SK-N-SH (cell line): ENCODE measurements around the gene PFKFB1. TPM values are rescaled to one million over a fixed set of nuclear protein-coding genes. Genes with fewer than 3 reads are reported as not detected.
"Not testable (repeated sequence)": the region's sequence is repeated elsewhere in the genome, so short reads cannot be mapped to it uniquely, and the experiment has no call there.

Experiments used
- CTCF ChIA-PET: fragments of 300-600, 350-600 bp; formaldehyde crosslinking; extraction: SDS; loops from one replicate; lab custom pipeline; 2021; lab: Yijun Ruan, JAX
- POLR2A ChIA-PET: fragments of 350-600 bp; sonication (Branson Sonifier 250); formaldehyde crosslinking; extraction: SDS; loops from one replicate; lab custom pipeline; 2020; ENCODE audit warnings: antibody characterized with exemption, inconsistent platforms; lab: Yijun Ruan, JAX
- DNase-seq: peaks from one replicate; pipeline ENCODE4 v3.0.0; 2012
- H2AFZ ChIP-seq: fragments of 200-600 bp; sonication (generic); 2 replicates; pipeline ENCODE4 v1.8.1; 2016; ENCODE audit warnings: antibody characterized with exemption, mild to moderate bottlenecking, low read depth
- H3F3A ChIP-seq: fragments of 200-600 bp; sonication (generic); replicated peaks from 2 replicates; pipeline ENCODE3; 2016; ENCODE audit warnings: antibody characterized with exemption, mild to moderate bottlenecking; ENCODE audit not compliant: insufficient read depth
- H3K27ac ChIP-seq, 2 experiments: fragments of 200-500 bp in 1 of 2; fragments of 200-600 bp in 1 of 2; sonication (Bioruptor generic) in 1 of 2; sonication (generic), shearing (Covaris generic) in 1 of 2; 2 replicates each; pipeline versions ENCODE4 v1.5.1 to v1.6.1; 2014 to 2016; ENCODE audit warnings: low read depth in 2 of 2, inconsistent platforms in 1 of 2, low read length in 1 of 2, mild to moderate bottlenecking in 1 of 2, mixed read lengths in 1 of 2
- H3K27me3 ChIP-seq: fragments of 200-600 bp; sonication (generic), shearing (Covaris generic); 2 replicates; pipeline ENCODE4 v1.6.1; 2016; ENCODE audit warnings: mixed run types; ENCODE audit not compliant: insufficient read depth
- H3K36me3 ChIP-seq, 2 experiments: fragments of 200-500 bp in 1 of 2; fragments of 200-600 bp in 1 of 2; sonication (Bioruptor generic) in 1 of 2; sonication (generic) in 1 of 2; replicated peaks in 1 of 2; 2 replicates each; pipeline versions ENCODE3 to v1.5.1; 2014 to 2016; ENCODE audit warnings: low read length in 1 of 2, mild to moderate bottlenecking in 1 of 2; ENCODE audit not compliant: insufficient read depth in 2 of 2, control insufficient read depth in 1 of 2
- H3K4me1 ChIP-seq, 2 experiments: fragments of 200-500 bp in 1 of 2; fragments of 200-600 bp in 1 of 2; sonication (Bioruptor generic) in 1 of 2; sonication (generic), shearing (Covaris generic) in 1 of 2; 2 replicates each; pipeline versions ENCODE4 v1.5.1 to v1.6.1; 2014 to 2016; ENCODE audit warnings: low read depth in 1 of 2, low read length in 1 of 2, mixed run types in 1 of 2; ENCODE audit not compliant: insufficient read depth in 2 of 2, control insufficient read depth in 1 of 2
- H3K4me2 ChIP-seq: fragments of 200-600 bp; sonication (generic), shearing (Covaris generic); 2 replicates; pipeline ENCODE4 v1.6.1; 2017; ENCODE audit warnings: mixed run types
- H3K4me3 ChIP-seq, 2 experiments: fragments of 200-500 bp in 1 of 2; fragments of 200-600 bp in 1 of 2; sonication (Bioruptor generic) in 1 of 2; sonication (generic), shearing (Covaris generic) in 1 of 2; 2 replicates each; pipeline versions ENCODE4 v1.5.1 to v1.8.1; 2014 to 2016; ENCODE audit warnings: low read depth in 2 of 2, inconsistent platforms in 1 of 2, low read length in 1 of 2, mild to moderate bottlenecking in 1 of 2, mixed read lengths in 1 of 2, moderate library complexity in 1 of 2
- H3K79me2 ChIP-seq: fragments of 200-600 bp; sonication (generic); 2 replicates; pipeline ENCODE4 v1.8.1; 2017; ENCODE audit warnings: mild to moderate bottlenecking; ENCODE audit not compliant: insufficient read depth
- H3K9ac ChIP-seq: fragments of 200-600 bp; sonication (generic); 2 replicates; pipeline ENCODE4 v1.6.1; 2017; ENCODE audit warnings: mixed run types
- H3K9me2 ChIP-seq: fragments of 200-600 bp; sonication (generic); 2 replicates; pipeline ENCODE4 v1.6.1; 2017; ENCODE audit warnings: mixed run types
- H3K9me3 ChIP-seq: fragments of 200-600 bp; sonication (generic); 2 replicates; pipeline ENCODE4 v1.6.1; 2017; ENCODE audit warnings: mixed run types, mild to moderate bottlenecking, moderate library complexity
- H4K20me1 ChIP-seq: fragments of 200-600 bp; sonication (generic); 2 replicates; pipeline ENCODE4 v1.6.1; 2017; ENCODE audit warnings: mild to moderate bottlenecking, mixed run types; ENCODE audit not compliant: insufficient read depth
- CHD2 ChIP-seq: fragments of 150-350 bp; IDR thresholded peaks from 2 replicates; pipeline ENCODE4 v1.6.1; 2018; ENCODE audit warnings: low read length; ENCODE audit not compliant: partially characterized antibody
- CTCF ChIP-seq: fragments of 200-600 bp; sonication (generic); IDR thresholded peaks from 2 replicates; pipeline ENCODE4 v1.6.1; 2017; ENCODE audit warnings: antibody characterized with exemption, mild to moderate bottlenecking, moderate library complexity
- EZH2phosphoT487 ChIP-seq: fragments of 200-600 bp; sonication (generic); IDR thresholded peaks from 2 replicates; pipeline ENCODE4 v1.6.1; 2017; ENCODE audit warnings: low read depth, mixed run types, mild to moderate bottlenecking, antibody characterized with exemption, moderate library complexity, borderline replicate concordance
- FOXJ3 ChIP-seq: sonication (generic); formaldehyde crosslinking; IDR thresholded peaks from 2 replicates; pipeline ENCODE4 v1.5.1; 2020; ENCODE audit warnings: mild to moderate bottlenecking, missing genetic modification reagents
- MXI1 ChIP-seq: IDR thresholded peaks from 2 replicates; pipeline ENCODE4 v1.6.1; 2012; ENCODE audit warnings: mild to moderate bottlenecking, low read depth, low read length, improper control_type of control experiment
- RAD21 ChIP-seq: IDR thresholded peaks from 2 replicates; pipeline ENCODE4 v1.6.1; 2012; ENCODE audit warnings: mild to moderate bottlenecking, low read length
- RCOR1 ChIP-seq: fragments of 150-350 bp; IDR thresholded peaks from 2 replicates; pipeline ENCODE4 v1.6.1; 2017; ENCODE audit warnings: antibody characterized with exemption, low read length
- TAF1 ChIP-seq: IDR thresholded peaks from 2 replicates; pipeline ENCODE4 v1.6.1; 2012; ENCODE audit warnings: low read depth, mild to moderate bottlenecking, low read length, moderate library complexity, borderline replicate concordance
- USF1 ChIP-seq: IDR thresholded peaks from 2 replicates; pipeline ENCODE4 v1.4.0; 2012; ENCODE audit warnings: low read depth, borderline replicate concordance
- YY1 ChIP-seq: IDR thresholded peaks from 2 replicates; pipeline ENCODE4 v1.4.0; 2012; ENCODE audit warnings: low read depth, mild to moderate bottlenecking
- WGBS: methylation state at CpG from one replicate; pipeline ENCODE4 v1.1.6; 2017; ENCODE audit warnings: low lambda C conversion rate; 5-methylcytosine and 5-hydroxymethylcytosine counted together
- polyA plus RNA-seq, 3 experiments: library from polyadenylated mRNA; depleted of rRNA; stranded (reverse); fragments of >200 nt; gene quantifications; 2 replicates each; pipeline ENCODE4 v1.2.3, GENCODE V29; 2012
- TF ChIP-seq, protein P1 (sequence below): IDR thresholded peaks from 2 replicates; pipeline ENCODE4 v1.4.0; 2012; ENCODE audit warnings: low read depth
- TF ChIP-seq, protein P2 (sequence below): fragments of 150-350 bp; IDR thresholded peaks from 2 replicates; pipeline ENCODE4 v1.6.1; 2016; ENCODE audit warnings: mild to moderate bottlenecking, low read depth, low read length
- TF ChIP-seq, protein P3 (sequence below): IDR thresholded peaks from 2 replicates; pipeline ENCODE4 v1.4.0; 2012; ENCODE audit warnings: low read depth, borderline replicate concordance

The PFKFB1 gene
- polyA plus RNA-seq, 1 of the 3 experiments (the other 2 are of a cell fraction): 0.12 TPM

DNA sequence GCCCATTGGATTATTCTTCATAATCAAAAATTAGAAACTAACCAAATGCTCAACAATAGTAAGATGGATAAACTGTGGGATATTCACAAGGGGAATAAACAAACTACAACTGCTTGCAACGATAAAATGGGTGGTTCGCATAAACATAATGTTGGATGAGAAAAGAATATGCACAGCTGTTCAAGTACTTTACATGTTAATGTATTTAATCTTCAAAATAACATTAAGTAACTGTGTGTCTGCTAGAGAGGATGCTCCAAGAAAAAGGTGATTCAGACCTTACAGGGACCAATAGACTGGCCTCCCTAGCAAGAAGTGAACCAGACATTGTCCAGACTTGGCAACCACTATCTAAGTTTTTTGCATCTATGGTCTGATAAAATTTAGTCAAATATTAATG lies 2.3 kb downstream of the PFKFB1 start:
- WGBS: 25% methylated on average over 2 of the region's 2 CpGs
- no peak for DNase-seq
- Histone ChIP-seq H3K9me3 (no peaks in the 10 kb centered on the region; the same call in 1 of the 2 replicates), H4K20me1 (no peaks in the 10 kb centered on the region), H2AFZ (no peak overlapping the region), H3K27ac (no peak overlapping the region), H3K4me3 (no peak overlapping the region), H3K36me3 (no peaks in the 10 kb centered on the region), H3K9me2 (no peaks in the 10 kb centered on the region), H3K27me3 (peaks cover 19% of the 10 kb centered on the region; the same call in 1 of the 2 replicates), H3F3A (peaks cover 3% of the 10 kb centered on the region), H3K9ac (no peak overlapping the region), H3K4me1 (no peaks in the 10 kb centered on the region; a peak in 1 of 4 replicates), H3K4me2 (no peak overlapping the region), H3K79me2 (no peaks in the 10 kb centered on the region)
- POLR2A ChIA-PET: no interaction called here
- TF ChIP-seq, protein P1, sequence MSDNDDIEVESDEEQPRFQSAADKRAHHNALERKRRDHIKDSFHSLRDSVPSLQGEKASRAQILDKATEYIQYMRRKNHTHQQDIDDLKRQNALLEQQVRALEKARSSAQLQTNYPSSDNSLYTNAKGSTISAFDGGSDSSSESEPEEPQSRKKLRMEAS: no peak
- no peak for TF ChIP-seq EZH2phosphoT487
- TF ChIP-seq, protein P2, sequence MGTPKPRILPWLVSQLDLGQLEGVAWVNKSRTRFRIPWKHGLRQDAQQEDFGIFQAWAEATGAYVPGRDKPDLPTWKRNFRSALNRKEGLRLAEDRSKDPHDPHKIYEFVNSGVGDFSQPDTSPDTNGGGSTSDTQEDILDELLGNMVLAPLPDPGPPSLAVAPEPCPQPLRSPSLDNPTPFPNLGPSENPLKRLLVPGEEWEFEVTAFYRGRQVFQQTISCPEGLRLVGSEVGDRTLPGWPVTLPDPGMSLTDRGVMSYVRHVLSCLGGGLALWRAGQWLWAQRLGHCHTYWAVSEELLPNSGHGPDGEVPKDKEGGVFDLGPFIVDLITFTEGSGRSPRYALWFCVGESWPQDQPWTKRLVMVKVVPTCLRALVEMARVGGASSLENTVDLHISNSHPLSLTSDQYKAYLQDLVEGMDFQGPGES: no peak
- CTCF ChIA-PET: no interaction called here

GRCh38 chrX:54983306-54983705 lies 10.7 kb downstream of the PFKFB1 start:
- H3K4me3 ChIP-seq, DNase-seq, H3K4me1 ChIP-seq, H3K27me3 ChIP-seq, H3K36me3 ChIP-seq, H3K9me2 ChIP-seq, H3K27ac ChIP-seq, H4K20me1 ChIP-seq, H3K4me2 ChIP-seq, H3K9ac ChIP-seq, H3K79me2 ChIP-seq, H2AFZ ChIP-seq, CTCF ChIA-PET, H3K9me3 ChIP-seq, POLR2A ChIA-PET, H3F3A ChIP-seq: not testable (repeated sequence)
- WGBS: 4% methylated on average over 2 of the region's 2 CpGs

DNA sequence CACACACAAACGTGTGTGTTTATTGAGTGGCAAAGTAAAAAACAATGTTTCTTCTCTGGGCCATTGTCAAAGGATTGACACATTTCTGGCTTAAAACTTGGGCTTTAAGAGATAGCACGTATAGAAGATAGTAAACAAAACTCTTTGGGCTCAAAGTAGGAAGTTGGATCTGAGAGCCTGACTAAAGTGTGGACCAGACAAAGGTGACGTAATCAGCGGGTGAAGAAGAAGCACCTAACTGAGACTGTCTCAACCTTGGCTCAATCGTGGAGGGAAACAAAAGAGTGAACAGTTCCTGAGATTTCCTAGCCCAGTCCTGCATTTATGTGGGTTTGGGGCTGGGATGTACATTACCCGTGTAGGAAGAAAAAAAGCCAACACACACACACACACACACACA lies 13.7 kb downstream of the PFKFB1 start:
- no peaks in the 10 kb centered on the region for H3F3A ChIP-seq
- CTCF ChIA-PET: no interaction called here
- DNase-seq: no peak
- H3K27me3 ChIP-seq: no peaks in the 10 kb centered on the region
- no peak overlapping the region for H3K9ac ChIP-seq
- H2AFZ ChIP-seq: no peak overlapping the region
- no peaks in the 10 kb centered on the region for H3K36me3 ChIP-seq
- H3K9me3 ChIP-seq: no peaks in the 10 kb centered on the region
- WGBS: 36% methylated on average over 6 of the region's 6 CpGs
- POLR2A ChIA-PET: no interaction called here
- no peak overlapping the region for H3K4me2 ChIP-seq
- H3K4me1 ChIP-seq: no peaks in the 10 kb centered on the region
- no peaks in the 10 kb centered on the region for H3K9me2 ChIP-seq
- H3K4me3 ChIP-seq: no peak overlapping the region
- no peaks in the 10 kb centered on the region for H3K79me2 ChIP-seq
- H3K27ac ChIP-seq: no peak overlapping the region
- H4K20me1 ChIP-seq: no peaks in the 10 kb centered on the region
- no peak for TF ChIP-seq TAF1
- TF ChIP-seq YY1: no peak
- TF ChIP-seq MXI1: no peak
- no peak for TF ChIP-seq USF1
- TF ChIP-seq FOXJ3 (CRISPR knock-in tag): no peak
- no peak for TF ChIP-seq CHD2
- no peak for TF ChIP-seq CTCF
- TF ChIP-seq RAD21: no peak
- TF ChIP-seq, protein P3, sequence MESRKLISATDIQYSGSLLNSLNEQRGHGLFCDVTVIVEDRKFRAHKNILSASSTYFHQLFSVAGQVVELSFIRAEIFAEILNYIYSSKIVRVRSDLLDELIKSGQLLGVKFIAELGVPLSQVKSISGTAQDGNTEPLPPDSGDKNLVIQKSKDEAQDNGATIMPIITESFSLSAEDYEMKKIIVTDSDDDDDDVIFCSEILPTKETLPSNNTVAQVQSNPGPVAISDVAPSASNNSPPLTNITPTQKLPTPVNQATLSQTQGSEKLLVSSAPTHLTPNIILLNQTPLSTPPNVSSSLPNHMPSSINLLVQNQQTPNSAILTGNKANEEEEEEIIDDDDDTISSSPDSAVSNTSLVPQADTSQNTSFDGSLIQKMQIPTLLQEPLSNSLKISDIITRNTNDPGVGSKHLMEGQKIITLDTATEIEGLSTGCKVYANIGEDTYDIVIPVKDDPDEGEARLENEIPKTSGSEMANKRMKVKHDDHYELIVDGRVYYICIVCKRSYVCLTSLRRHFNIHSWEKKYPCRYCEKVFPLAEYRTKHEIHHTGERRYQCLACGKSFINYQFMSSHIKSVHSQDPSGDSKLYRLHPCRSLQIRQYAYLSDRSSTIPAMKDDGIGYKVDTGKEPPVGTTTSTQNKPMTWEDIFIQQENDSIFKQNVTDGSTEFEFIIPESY: no peak
- TF ChIP-seq, protein P2: no peak
- TF ChIP-seq RCOR1: no peak
